Measurements from ENCODE around the gene BHLHE41. TPM values are rescaled to one million over a fixed set of nuclear protein-coding genes. Genes with fewer than 3 reads are reported as not detected.

Gene BHLHE41
- total and polyA plus RNA-seq, 2 of the 4 experiments (the other 2 are of a cell fraction) = 0.72 to 3.8 TPM

DNA sequence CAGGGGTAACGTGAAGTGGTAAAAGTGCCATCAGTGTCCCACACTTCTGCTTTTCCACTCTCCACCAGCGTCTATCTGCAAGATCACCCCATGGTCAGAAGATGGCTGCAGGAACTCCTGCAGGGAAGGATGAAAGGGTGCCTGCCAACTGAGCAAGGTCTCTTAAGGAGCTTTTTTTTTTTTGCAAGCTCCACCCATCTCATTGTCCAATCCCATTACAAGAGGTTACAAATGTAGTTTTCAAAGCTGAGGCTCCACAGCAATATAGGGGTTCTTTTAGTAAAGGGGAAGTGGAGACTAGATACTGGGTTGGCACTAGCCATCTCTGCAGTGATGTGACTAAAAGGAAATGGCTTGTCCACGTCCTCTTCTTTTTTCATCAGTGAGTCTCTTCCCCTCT is 5.9 kb upstream of the BHLHE41 start:
- no peaks in the 10 kb centered on the region for H3K36me3 ChIP-seq (ENCODE audit: control insufficient read depth, insufficient read depth, low read length)
- POLR2A ChIA-PET (ENCODE audit: unreplicated experiment) = interaction anchor here (0.6 kb wide), 1 partner anchor 738 kb away, joined by 4 read pairs; no protein-coding TSS in a partner anchor
- WGBS, 2 experiments (ENCODE audit: extremely low coverage in 2 of 2, insufficient read length in 1 of 2) = no CpG with 5 or more reads among the region's 3 CpGs

More for the DNA sequence above, 5.9 kb upstream of the BHLHE41 start:
- H2AFZ ChIP-seq (replicated peaks; ENCODE audit: low read length, poor library complexity) = no peak overlapping the region
- H2AK5ac ChIP-seq (ENCODE audit: low read depth, low read length) = no peak overlapping the region
- H2BK15ac ChIP-seq (ENCODE audit: low read depth, low read length) = no peak overlapping the region
- no TSS peak for BruUV-seq (replicated peaks)
- DNase-seq (no peak), ATAC-seq (ENCODE audit: low read depth) (no peak)
- H3K79me1 ChIP-seq (ENCODE audit: low read depth in 1 of 2, low read length in 2 of 2) = no peaks in the 10 kb centered on the region
- no peak overlapping the region for H3K23ac ChIP-seq (ENCODE audit: low read depth, low read length)
- H3K9me1 ChIP-seq (ENCODE audit: insufficient read depth, low read length) = no peaks in the 10 kb centered on the region
- H3K4me3 ChIP-seq (ENCODE audit: insufficient read depth, low read depth, low read length) = no peak overlapping the region
- no peaks in the 10 kb centered on the region for H3K4me1 ChIP-seq (ENCODE audit: control insufficient read depth, insufficient read depth, low read length)
- H2BK120ac ChIP-seq (ENCODE audit: low read depth, low read length) = no peak overlapping the region
- H4K5ac ChIP-seq (ENCODE audit: low read depth, low read length) = no peak overlapping the region
- H3K27me3 ChIP-seq (ENCODE audit: control insufficient read depth, insufficient read depth, low read length) = peaks cover 40% of the 10 kb centered on the region
- H4K20me1 ChIP-seq (ENCODE audit: insufficient read depth, low read length) = no peaks in the 10 kb centered on the region
- H2BK5ac ChIP-seq (ENCODE audit: low read depth, low read length, poor library complexity, severe bottlenecking) = no peak overlapping the region
- no peaks in the 10 kb centered on the region for H3K9me3 ChIP-seq (ENCODE audit: control insufficient read depth, insufficient read depth, low read length)
- no peak overlapping the region for H3K56ac ChIP-seq (ENCODE audit: extremely low read depth, insufficient read depth, low read length)
- H4K8ac ChIP-seq (ENCODE audit: low read depth in 2 of 2, low read length in 2 of 2) = no peak overlapping the region
- intact Hi-C loops (cut with micrococcal nuclease) (no loop called here), dilution Hi-C loops (cut with HindIII; ENCODE audit: low sequenced_read_pairs, unreplicated experiment) (no loop called here), in situ Hi-C loops (cut with MboI; ENCODE audit: low sequenced_read_pairs) (no loop called here)
- H2AK9ac ChIP-seq (replicated peaks; ENCODE audit: low read depth, low read length, poor library complexity) = no peak overlapping the region
- no peak overlapping the region for H3K4ac ChIP-seq (ENCODE audit: low read depth, low read length)
- no peak overlapping the region for H3K9ac ChIP-seq (ENCODE audit: low read depth, low read length)
- no peak overlapping the region for H3K18ac ChIP-seq (ENCODE audit: low read depth, low read length)
- no peak overlapping the region for H4K91ac ChIP-seq (ENCODE audit: insufficient read depth, low read depth, low read length)
- no peak overlapping the region for H2BK20ac ChIP-seq (ENCODE audit: low read depth, low read length)
- CTCF ChIA-PET = no interaction called here
- TF ChIP-seq NFE2L2 (IDR thresholded peaks at IDR 0.05; ENCODE audit: low read depth, low read length) = no peak
- TF ChIP-seq MXI1 (IDR thresholded peaks at IDR 0.05; ENCODE audit: borderline replicate concordance, low read depth, low read length) = no peak
- no peak for TF ChIP-seq MAFK (IDR thresholded peaks at IDR 0.05; ENCODE audit: low read depth, low read length)
- no peak for TF ChIP-seq RAD21 (IDR thresholded peaks at IDR 0.05; ENCODE audit: low read length)
- no peak for TF ChIP-seq CEBPB (IDR thresholded peaks at IDR 0.05; ENCODE audit: low read depth, low read length)
- TF ChIP-seq FOS (IDR thresholded peaks at IDR 0.05; ENCODE audit: low read depth, low read length) = no peak
- no peak for TF ChIP-seq SMC3 (IDR thresholded peaks at IDR 0.05; ENCODE audit: low read depth, low read length)
- TF ChIP-seq RFX5 (IDR thresholded peaks at IDR 0.05; ENCODE audit: low read depth, low read length) = no peak
- no peak for TF ChIP-seq BHLHE40 (IDR thresholded peaks at IDR 0.05; ENCODE audit: low read depth, low read length)
- TF ChIP-seq POLR2A (IDR thresholded peaks at IDR 0.05; ENCODE audit: low read depth, low read length) = no peak
- TF ChIP-seq CTCF (conservative IDR thresholded peaks at IDR 0.05; ENCODE audit: low read depth, low read length) = no peak
- TF ChIP-seq, protein P1, sequence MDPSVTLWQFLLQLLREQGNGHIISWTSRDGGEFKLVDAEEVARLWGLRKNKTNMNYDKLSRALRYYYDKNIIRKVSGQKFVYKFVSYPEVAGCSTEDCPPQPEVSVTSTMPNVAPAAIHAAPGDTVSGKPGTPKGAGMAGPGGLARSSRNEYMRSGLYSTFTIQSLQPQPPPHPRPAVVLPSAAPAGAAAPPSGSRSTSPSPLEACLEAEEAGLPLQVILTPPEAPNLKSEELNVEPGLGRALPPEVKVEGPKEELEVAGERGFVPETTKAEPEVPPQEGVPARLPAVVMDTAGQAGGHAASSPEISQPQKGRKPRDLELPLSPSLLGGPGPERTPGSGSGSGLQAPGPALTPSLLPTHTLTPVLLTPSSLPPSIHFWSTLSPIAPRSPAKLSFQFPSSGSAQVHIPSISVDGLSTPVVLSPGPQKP (IDR thresholded peaks at IDR 0.05; ENCODE audit: borderline replicate concordance, low read depth, low read length) = no peak
- TF ChIP-seq USF2 (IDR thresholded peaks at IDR 0.05; ENCODE audit: low read depth, low read length) = no peak
- H3K14ac ChIP-seq (replicated peaks; ENCODE audit: low read depth, low read length) = no peak overlapping the region
- H3K4me2 ChIP-seq (ENCODE audit: low read depth, low read length) = no peak overlapping the region
- H3K27ac ChIP-seq (ENCODE audit: insufficient read depth, low read length) = no peak overlapping the region
